Stimulated activated CD4-positive, alpha-beta T cell treated with anti-CD3 and anti-CD28 coated beads, Interleukin-2, amount 100 ng/mL, for 48 hours (primary cell): ENCODE data around the gene LAMA2.

Experiments used
- DNase-seq, 2 donors: peaks; one replicate each; pipeline ENCODE4 v3.0.0-alpha.2; 2020

The LAMA2 gene

GRCh38 chr6:129184808-129185366 lies 301.9 kb downstream of the LAMA2 start:
- no peak for DNase-seq

DNA sequence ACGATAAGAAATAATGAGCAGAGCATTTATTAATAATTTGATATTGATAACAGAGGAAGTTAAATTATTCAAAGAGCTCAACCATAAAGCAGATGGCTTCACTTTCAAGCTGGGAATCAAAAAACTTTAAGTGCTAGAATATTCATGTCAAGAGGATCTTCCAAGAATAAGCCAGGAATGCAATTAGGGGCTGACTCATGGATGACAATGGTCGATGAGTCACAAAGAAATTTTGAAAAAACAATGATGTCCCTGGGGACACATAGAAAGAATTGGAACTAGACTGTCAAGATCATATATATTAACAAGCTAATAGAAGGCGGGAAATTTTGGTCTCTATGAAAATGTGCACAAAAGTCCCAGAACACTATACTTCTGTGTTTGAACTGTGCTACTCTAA lies 304.1 kb downstream of the LAMA2 start:
- no peak for DNase-seq

- no peak for DNase-seq
These were observed 305.4 kb downstream of the LAMA2 start for GRCh38 chr6:129188306-129188705.

DNA sequence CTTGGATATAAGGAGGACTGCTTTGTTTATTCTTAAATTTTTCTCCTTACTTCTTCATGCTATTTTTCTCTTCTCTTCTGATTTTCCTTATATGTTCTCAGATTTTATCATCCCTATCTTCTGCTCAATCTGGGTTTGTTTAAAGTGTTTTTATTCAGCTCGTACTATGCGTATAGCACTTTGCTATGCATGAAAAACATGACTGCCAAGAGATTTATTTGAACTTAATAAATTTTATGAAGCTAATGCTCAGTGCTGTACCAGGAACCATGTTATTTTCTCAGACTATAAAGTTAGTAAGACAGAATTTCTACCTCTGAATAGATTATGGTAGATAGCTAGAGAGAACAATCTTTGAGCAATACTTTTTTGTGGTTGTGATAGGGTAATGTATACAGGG lies 305.9 kb downstream of the LAMA2 start:
- DNase-seq, result no peak

DNA sequence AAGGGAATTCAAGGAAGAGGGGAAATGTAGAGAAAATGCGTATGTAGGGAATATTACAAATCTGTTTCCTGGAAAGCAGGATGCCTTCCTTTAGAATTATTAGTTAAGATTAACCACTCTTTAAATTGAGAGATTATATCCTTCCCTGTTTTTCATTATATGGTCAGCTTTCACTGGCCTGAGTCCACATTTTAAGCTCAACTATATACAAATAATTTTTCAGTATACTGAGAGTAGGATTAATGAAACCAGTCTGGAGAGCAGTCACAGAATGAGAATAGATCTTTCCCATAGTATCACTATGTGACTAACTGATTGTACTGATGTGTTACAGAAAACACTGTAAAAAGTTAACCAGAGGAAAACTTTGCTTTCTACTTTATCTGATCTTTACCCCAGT lies 306.3 kb downstream of the LAMA2 start:
- no peak for DNase-seq

DNA sequence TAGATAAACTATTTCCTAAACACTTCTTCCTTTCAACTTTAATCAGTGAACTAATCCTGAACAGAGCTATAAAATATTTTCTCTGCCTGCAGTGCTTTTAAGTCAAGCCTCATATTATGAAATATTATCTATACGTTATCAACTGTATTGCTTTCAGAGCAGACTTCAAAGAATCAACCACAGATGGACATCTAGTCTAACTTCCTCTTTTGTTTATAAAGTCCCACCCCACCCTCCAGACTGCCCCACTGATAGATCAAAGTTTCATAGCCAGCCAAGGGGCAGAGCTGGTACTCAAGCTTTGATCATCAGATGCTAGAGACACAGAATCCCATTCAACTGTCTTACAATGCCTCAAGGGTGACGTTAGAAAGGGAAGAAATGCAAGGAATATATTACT lies 308.3 kb downstream of the LAMA2 start:
- no peak for DNase-seq

GRCh38 chr6:129192458-129192989 lies 309.6 kb downstream of the LAMA2 start:
- no peak for DNase-seq

- no peak for DNase-seq
These were observed 311.5 kb downstream of the LAMA2 start for GRCh38 chr6:129194306-129194941.

DNA sequence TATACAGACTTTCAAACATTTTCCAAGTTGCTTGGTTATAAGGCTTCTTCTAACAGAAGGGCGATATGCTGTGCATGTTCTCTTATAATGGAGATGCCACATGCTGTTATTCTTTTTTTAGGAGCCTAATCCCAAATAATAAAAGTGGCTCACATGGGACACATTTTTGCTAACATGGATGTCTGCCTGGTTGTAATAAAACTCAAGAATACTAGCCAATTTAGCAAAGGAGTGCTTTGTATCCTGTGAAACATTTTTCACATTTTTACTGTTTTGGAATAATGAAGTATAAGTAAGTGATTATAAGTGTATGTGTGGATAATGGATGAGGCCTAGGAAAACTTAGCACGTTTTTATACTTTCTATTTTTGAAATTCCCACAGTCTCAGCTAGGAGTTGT lies 312.2 kb downstream of the LAMA2 start:
- DNase-seq, result no peak

- DNase-seq, result no peak
These were observed 312.7 kb downstream of the LAMA2 start for GRCh38 chr6:129195643-129196042.

DNA sequence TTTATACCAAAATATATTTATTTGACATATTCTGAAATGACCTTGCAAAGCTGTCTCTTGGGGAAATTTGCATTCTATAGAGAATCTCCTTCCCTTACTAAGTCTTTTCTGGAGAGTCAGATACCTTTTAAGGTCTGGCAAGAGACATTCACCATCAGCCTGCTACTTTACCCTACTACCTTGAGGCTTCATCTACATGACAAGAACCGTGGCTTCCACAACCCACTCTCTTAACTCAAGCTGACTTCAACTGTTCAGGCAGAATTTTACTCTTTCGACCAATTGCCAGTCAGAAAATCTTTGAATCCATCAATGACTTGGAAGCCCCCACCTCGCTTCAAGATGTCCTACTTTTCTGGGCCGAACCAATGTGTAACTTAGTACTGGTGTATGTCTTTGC lies 314.2 kb downstream of the LAMA2 start:
- DNase-seq, result no peak

- DNase-seq, result no peak
These were observed 317.2 kb downstream of the LAMA2 start for GRCh38 chr6:129200151-129200550.

GRCh38 chr6:129203190-129203900 lies 320.4 kb downstream of the LAMA2 start:
- DNase-seq, result no peak

- no peak for DNase-seq
These were observed 323.9 kb downstream of the LAMA2 start for GRCh38 chr6:129206821-129207220.

DNA sequence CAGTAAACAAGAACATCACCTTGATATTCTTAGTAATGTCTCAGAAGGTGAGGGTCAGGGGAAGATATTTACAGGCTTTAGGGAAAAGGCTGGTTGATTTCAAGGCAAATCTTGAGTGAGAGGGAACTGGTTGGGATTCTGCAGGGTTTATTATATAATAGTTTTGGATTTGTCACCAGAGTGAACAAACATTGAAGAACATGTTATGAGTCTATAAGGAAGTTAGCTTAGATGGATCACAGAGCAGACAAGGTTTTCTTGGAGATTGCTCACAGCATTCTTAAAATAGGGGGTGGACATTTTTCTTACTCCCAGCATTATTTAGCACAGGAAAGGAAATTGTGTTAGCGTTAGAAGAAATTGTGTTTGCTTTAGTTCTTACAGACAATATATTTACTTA lies 324.9 kb downstream of the LAMA2 start:
- no peak for DNase-seq

DNA sequence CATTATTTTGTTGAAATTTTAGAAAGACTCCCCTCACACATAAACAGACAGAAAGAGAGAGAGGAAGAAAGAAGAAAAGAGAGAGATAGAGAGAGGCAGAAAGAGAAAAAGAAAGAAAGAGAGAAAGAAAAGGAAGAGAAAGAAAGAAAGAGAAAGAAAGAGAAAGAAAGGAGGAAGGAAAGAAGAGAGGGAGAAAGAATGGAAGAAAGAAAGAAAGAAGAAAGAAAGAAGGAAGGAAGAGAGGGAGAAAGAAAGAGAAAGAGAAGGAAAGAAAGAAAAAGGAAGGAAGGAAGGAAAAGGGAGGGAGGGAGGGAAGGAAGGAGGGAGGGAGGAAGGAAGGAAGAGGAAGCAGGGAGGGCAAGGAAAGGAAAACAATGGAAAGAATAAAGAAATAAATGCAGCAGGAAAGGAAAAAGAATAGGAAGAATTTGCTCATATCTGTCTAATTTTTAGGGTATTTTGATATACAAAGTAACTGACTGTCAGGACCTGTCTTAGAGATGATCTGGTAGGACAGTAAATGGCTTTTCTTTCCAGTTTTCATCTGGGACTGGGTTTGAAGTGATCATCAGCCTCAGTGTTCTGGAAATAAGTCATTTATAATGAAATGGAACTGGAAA lies 325.6 kb downstream of the LAMA2 start:
- DNase-seq, result no peak

DNA sequence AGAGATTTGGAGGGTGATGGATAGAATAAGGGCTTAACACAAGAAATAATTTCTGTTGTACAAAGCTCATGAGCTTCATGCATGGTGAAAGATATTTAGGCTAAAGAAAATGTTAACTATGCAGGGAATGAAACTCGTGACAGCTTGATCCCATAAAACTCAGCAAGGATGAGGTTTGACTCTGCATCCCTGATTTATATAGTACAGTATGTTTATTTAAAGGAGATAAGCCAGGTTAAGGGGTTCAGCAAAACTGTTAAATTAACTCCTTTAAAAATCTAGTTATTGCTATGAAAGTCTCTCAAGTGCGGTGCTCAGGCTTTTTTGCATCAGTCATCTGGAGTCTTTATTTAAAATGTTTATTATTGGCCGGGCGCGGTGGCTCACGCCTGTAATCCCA lies 326.4 kb downstream of the LAMA2 start:
- no peak for DNase-seq

DNA sequence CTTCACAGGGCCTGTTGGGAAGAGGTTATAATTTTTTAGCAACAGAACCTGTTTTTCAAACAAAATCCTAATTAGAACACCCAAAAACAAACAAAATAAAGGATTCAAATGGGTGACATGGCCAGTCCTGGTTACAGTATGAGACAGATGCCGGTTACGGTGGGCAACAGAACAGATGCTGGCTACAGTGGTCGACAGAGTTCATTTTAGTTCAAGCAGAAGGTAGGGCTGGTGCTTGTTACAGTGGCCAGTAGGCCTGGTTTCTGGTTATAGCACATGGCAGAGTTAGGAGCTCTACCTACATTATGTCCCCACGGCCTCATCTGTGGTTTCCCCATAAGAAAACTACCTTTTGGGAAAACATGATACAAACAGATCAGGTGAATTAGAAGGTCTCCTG lies 327.7 kb downstream of the LAMA2 start:
- no peak for DNase-seq

DNA sequence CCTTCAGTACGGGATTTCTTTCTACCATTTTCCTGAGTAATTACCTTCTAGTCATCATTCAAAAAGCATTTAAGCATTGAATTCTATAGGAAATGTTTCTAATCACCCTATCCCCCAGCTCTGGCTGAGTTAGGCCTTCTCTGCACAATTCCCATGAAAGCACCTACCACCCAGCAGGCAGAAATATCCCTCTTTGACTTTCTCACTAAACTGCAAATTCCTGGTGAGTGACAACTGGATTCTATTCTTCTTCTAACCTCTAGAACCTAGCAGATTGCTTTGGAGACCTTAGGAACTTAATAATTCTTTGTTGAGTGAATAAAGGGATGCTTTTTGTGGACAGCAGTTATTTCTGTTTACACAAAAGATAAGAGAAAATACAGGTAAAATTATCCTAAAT lies 328.7 kb downstream of the LAMA2 start:
- no peak for DNase-seq

GRCh38 chr6:129212081-129212480 lies 329.1 kb downstream of the LAMA2 start:
- no peak for DNase-seq

DNA sequence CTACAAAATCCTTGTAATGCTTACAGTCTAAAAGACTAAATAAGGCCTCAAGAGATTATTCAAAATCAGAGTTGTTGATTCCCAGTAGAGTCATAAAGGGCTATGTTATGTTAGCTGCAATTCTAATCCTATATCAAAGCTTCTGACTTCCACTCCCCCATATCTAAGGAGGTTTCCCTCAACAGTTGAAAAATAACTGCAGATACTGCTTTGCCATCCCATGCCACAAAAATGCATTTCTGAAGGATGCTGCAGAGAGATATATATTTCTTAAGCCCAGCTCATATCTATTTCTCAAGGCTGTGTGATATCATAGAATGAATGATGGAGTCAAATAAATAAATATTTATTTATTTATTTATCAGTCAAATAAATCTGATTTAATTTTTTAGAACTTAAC lies 332.3 kb downstream of the LAMA2 start:
- DNase-seq, result no peak

- no peak for DNase-seq
These were observed 333.1 kb downstream of the LAMA2 start for GRCh38 chr6:129215916-129216520.

GRCh38 chr6:129217701-129218100 lies 334.8 kb downstream of the LAMA2 start:
- no peak for DNase-seq
